H54 (cell line): Measurements from ENCODE around the gene EPHB2.

Source experiments
- DNase-seq: peaks from one replicate; pipeline ENCODE4 v3.0.0; 2011; ENCODE audit warnings: low spot score, mixed read lengths; ENCODE audit not compliant: insufficient read length
- FAIRE-seq: peaks from 3 replicates; lab custom pipeline; 2011; peaks lifted over from hg19 to GRCh38; lab: Jason Lieb, UNC
- POLR2A ChIP-seq: IDR thresholded peaks from 2 replicates; pipeline ENCODE4 v1.6.1; 2011; ENCODE audit warnings: low read depth, mild to moderate bottlenecking, low read length

Gene EPHB2

DNA sequence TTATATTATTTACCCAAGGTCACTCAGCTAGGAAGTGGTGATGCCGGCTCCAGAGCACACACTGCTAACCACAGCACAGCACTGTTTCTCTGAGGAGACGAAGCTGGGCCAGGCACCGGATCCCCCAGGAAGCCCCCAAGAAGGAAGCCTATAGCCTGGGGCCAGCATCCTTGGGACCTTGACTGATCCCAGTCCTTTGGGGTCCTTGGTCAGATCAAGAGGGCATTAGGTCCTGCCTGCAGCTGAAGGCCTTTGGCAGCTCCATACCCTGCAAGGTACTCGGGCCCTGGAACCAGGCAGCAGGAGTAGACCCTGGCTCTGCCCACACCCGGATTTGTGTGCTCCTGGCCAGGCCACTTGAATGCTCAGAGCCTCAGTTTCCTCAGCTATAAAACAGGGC lies 134.0 kb downstream of the EPHB2 start:
- FAIRE-seq: no peak
- no peak for DNase-seq
- no peak for TF ChIP-seq POLR2A

DNA sequence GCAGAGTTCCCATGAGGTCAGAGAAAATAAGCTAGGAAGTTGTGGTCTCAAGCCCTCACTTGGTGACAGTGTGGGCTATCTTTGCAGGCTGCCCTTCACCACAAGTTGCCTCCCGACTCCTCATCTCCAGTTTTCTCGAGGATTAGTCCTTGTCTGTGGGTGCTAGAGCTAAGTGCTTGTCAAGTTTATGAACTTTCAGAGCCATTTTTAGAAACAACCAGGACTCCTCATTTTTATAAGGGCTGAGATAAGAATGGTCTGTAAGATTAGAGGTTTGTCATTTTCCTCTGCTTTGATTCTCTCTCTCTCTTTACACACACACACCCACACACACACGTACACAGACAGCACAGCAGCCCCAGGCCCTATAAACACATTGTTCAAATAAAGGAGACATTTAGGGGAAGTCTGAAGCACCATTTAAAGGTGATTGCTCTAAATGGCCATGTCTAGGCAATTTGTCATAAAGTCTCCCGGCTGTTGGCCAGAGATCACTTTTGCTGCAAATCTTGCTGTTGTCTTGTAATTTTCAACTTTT lies 134.8 kb downstream of the EPHB2 start:
- TF ChIP-seq POLR2A: no peak
- no peak for DNase-seq
- FAIRE-seq: no peak

DNA sequence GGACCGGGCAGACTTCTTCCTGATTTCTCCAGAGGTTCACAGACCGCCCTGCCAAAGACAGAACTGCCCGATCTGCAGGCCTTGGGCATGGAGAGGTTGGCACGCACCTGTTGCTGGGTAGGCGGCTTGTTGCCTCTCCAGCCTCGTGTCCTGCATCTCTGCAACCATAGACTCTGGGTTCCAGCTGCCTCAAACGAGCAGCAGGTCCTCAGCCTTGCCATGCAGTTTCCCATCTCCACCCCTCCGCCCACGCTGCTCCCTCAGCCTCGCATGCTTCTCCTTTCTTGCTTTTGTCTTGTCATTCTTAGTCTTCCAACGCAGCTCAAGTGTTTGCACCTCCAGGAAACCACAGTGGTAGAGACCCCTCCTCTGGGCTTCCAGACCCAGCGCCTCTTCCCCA lies 135.8 kb downstream of the EPHB2 start:
- no peak for FAIRE-seq
- TF ChIP-seq POLR2A: no peak
- no peak for DNase-seq

DNA sequence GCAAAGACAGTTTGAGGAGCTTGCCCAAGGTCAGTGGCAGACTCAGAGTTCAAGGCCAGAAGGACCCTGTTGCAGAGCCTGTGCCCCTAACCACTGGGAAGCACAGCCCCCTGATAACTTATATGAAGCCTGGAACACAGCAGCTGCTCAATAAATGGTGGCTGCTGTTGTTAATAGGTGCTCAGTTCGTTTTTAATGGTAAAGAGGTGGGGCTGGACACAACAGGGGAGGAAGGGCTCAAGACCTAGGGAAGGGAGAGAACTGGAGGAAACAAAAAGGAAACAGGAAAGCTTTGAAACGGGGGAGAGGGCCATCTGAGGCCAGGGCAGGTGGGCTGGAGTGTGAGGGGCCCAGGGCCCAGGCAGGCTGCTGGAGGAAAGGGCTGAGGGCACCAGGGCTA lies 136.6 kb downstream of the EPHB2 start:
- TF ChIP-seq POLR2A: no peak
- FAIRE-seq (no peak), DNase-seq (no peak)

DNA sequence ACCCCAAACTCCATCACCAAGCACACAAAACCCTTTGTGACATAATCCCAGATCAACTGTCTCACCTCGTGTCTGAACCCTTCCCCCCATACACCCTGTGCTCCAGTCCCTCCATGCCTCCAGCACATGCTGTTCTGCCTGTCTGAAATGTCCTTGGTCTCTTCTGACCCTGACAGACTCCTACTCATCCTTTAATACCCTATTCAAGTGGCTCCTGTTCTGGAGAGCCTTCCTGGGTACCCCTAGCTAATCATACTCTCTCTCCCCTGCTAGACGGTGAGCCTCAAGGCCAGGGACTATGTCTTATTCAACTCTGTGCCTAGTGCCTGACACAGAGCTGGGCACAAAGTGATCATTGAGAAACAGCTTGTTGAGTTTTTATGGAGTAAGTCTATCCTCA lies 137.1 kb downstream of the EPHB2 start:
- FAIRE-seq (no peak), DNase-seq (no peak)
- no peak for TF ChIP-seq POLR2A

DNA sequence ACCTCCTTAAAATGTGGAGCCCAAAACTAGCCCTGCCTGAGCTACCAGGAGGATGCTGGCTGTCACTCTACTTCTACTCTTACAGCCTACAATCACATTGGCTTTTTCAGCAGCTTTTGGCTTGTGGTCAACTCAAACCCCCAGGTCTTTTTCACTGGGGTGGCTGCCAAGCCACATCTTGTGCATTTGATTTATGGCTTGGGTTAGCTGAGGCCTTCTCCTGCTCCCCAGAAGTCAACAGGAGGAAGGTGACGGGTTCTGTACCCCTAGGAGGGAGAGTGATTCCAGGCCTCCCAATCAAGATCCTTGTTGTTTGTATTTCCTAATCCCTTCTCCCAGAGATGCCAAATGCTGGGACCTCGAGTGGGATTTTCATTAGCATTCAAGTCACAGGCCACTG lies 137.8 kb downstream of the EPHB2 start:
- DNase-seq (no peak), FAIRE-seq (no peak)
- no peak for TF ChIP-seq POLR2A

DNA sequence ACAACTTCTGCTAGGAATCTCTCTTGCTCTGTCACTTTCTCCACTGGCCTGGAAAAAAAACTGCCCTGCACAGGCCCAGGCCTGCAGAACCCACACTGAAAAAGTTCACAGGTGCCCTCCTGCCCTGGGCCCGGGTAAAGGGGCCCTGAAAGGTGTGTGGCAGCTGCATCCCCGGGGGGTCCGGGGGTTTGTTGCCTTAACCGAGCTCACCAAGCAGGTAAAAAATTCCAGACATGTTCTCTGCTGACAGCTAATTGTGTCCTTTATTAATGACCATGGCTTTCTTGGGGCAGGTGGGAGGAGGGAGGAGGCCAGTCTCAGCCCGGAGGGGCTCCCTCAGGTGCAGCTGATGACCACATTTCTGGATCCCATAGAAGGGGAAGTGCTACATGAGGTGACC lies 139.1 kb downstream of the EPHB2 start:
- no peak for TF ChIP-seq POLR2A
- FAIRE-seq (no peak), DNase-seq (no peak)

DNA sequence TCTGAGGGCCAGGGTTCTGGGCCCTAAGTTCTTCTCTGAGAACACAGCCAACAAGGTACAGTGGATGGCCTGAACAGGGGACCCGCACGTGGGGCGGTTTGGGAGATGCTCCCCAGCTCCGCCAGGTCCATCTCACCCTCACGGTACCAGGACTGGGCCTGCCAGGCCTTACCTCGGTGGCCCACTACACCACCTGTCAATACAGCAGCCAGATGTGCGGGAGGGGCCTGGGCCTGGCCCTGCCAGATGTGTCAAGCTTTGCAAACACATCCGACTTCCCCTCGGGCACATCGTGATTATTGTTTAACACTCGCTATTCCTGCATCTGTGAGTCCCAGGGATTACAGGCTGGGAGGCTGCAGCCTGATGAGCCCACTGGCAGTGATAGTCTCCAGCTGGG lies 139.6 kb downstream of the EPHB2 start:
- FAIRE-seq (no peak), DNase-seq (no peak)
- TF ChIP-seq POLR2A: no peak

DNA sequence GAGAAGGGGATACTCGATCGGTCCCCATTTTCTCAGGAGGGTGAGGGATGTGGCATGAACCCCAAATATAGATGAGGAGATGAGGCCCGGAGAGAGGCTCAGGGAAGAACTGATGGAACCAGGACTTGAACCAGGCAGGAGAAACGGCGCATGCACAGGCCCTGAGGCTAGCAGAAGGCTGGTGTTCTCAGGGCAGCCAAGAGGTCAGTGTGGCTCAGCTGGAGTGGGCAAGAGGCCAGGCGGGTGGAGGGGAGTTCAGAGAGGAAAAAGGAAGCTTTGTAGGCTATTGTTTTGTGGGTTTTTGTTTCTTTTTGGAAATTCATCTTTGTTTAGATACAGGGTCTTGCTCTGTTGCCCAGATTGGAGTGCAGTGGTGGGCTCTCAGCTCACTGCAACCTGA lies 140.0 kb downstream of the EPHB2 start:
- FAIRE-seq (no peak), DNase-seq (no peak)
- no peak for TF ChIP-seq POLR2A

DNA sequence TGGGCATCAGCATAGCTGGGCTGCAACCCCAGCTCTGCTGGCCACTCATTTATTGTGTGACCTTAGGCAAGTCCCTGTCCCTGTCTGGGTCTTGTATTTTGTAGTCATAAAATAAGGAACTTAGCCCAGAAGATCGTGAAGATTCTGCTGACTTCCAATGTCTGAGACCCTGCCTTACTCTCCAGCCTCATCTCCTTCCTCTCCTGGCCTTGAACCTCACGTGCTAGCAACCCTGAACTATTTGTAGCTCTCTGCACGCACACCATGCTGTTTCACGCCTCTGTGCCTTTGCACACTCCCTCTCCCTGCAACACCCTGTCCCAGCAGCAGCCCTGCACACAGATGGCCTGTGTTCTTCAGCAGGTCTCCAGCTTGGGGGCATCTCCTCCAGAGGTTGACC lies 140.9 kb downstream of the EPHB2 start:
- FAIRE-seq (no peak), DNase-seq (no peak)
- no peak for TF ChIP-seq POLR2A

DNA sequence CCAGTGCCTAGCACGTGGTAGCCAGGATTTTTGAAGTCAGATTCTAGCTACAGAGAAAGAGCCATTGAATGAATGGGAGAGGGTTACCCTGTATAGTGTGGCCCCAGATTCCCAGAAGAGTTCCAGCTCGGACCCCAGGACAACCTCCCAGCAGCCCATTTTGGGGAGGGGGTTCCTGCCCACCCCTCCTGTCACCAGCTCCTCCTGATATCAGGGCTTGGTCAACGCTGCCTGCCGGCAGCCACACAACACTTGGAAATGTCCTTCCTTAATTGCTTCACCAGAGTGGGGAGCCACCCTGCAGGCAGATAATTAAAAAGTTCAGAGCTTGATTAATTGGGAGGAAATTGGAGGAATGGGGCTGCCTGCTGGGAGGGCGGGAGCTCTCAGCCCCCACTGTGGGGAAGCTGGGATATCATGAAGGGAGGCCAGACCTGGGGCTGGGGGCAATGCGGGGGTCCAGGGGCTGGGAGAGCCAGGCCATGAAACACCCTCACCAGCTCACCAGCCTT lies 141.6 kb downstream of the EPHB2 start:
- DNase-seq (no peak), FAIRE-seq (no peak)
- no peak for TF ChIP-seq POLR2A

DNA sequence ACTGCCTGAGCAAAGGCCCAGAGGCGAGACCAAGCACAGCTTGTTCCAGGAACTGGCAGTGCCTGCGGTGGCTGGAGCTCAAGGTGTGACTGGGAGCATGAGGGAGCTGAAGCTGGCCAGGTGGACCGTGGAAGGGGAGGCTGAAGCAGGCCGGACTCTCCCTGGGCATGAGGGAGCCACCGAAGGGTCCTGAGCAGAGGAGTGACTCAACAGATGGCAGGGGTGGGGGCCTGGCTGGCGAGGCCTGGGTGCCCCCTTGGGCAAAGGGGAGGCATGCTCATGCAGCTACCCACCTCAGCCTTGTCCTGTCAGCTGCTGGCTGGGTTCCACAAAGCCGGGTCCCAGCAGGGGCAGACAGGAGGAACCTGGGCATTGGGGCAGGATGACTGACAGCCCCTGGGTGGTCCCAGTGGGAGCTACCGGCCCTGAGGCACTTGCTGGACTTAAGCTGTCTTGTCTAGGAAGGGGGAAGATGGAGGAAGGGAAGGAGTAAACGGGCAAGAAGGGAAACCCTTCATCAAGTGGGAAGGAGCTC lies 143.1 kb downstream of the EPHB2 start:
- no peak for TF ChIP-seq POLR2A
- FAIRE-seq (no peak), DNase-seq (no peak)

DNA sequence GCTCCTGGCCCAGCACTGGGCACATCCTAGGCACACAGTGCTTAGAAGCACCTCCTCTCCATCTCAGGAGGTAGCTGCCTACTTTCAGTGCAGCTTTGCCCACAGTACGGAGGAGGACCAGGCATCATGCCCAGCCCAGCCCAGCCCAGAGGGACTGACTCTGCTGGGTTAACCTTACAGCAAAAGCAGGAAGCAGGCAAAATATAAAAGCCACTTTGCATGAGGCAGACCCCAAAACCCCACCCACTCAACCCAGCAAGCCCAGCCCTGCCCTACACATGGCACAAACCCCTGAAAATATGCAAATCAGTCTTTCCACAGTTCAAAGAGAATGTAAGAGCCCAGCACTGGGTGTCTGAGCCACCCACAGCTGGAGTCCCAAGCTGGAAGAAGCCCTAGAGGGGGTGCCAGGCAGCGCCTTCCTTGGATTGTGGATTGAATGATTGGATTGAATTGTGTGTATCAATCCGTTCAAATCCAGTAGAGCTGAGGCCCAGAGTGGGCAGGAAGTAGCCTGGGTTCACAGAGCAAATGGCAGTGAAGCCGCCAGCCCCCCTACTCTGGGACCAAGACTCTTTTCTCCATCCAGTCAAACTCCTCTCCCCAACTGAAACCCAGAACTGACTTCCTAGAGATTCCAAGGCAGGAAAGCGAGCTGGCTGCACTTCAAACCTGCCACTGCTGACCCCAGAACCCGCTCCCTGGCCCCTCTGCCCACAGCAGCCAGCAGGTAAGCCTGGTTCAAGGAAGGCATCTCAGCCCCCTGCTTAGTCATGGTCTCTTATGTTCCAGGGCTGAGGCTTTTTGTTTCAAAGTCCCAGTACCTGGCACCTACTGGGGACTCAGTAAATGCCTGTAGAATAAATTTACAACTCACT lies 144.3 kb downstream of the EPHB2 start:
- no peak for FAIRE-seq

More for the DNA sequence above, 144.3 kb downstream of the EPHB2 start:
- TF ChIP-seq POLR2A: no peak
- no peak for DNase-seq
